ENCODE data around the gene SPATA1. TPM values are rescaled to one million over a fixed set of nuclear protein-coding genes. Genes with fewer than 3 reads are reported as not detected.

SPATA1 gene, protein sequence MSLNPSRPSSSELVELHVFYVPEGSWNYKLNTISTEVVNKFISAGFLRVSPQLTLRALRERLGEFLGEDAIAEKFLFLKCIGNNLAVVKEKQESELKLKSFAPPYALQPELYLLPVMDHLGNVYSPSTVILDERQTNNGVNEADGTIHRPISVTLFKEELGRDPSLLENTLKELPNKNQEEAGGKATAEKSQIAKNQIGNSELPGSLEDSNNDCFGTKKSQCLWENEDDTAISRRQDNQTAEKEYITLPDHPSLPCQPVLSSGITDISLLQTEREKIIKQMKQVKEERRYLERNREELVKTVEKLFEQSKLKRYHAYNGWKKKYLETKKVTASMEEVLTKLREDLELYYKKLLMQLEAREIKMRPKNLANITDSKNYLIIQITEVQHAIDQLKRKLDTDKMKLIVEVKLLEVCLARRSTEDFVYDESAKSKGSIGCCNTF
- 7.2 TPM in 1 of 2 replicates, not detected in the other for total RNA-seq

GRCh38 chr1:84506002-84506728 is at the start of gene SPATA1, which contains the start of gene GNG5:
Gene SPATA1 (plus strand): TSS chr1:84506386. CDS start chr1:84516360, 9,974 bp downstream.
Gene GNG5 (minus strand): TSS chr1:84506581. CDS start chr1:84506091, 490 bp downstream.
- peak; percentile 61 for DNase-seq (ENCODE audit: extremely low read depth, low read depth, low spot score)

DNA sequence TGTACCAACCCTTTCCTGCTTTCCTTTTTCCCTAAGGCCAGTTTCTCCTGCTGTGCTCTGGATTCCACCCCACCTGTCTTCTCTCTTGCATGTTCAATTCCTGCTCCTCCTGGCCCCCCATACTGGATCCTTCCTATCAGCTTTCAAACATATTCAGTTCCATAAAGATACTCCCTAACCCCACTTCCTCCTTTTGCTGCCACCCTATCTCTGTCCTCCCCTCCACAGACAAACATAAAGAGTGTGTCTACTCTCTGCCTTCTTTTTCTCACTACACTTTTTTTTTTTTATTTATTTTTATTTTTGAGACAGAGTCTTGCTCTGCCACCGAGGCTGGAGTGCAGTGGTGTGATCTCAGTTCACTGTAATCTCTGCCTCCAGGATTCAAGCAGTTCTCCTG is 44.1 kb upstream of the SPATA1 start:
- no peak for DNase-seq (ENCODE audit: extremely low read depth, low read depth, low spot score)

- DNase-seq (ENCODE audit: extremely low read depth, low read depth, low spot score) = no peak
These were observed 38.9 kb upstream of the SPATA1 start for GRCh38 chr1:84467298-84467697.

DNA sequence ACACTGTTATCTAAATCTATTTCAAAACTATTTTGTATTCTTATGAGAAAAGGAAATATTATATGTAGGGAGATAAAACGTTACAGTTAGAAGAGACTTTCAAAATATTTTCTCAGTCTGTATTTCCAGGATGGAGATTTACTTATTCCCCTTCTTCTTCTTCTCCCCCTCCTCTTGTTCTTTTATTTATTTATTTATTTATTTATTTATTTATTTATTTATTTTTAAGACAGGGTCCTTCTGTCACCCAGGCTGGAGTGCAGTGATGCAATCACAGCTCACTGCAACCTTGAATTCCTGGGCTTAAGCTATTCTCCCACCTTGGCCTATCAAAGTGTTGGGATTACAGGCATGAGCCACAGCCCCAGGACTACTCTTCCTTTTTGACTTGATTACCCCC is 30.0 kb upstream of the SPATA1 start:
- no peak for DNase-seq (ENCODE audit: extremely low read depth, low read depth, low spot score)

DNA sequence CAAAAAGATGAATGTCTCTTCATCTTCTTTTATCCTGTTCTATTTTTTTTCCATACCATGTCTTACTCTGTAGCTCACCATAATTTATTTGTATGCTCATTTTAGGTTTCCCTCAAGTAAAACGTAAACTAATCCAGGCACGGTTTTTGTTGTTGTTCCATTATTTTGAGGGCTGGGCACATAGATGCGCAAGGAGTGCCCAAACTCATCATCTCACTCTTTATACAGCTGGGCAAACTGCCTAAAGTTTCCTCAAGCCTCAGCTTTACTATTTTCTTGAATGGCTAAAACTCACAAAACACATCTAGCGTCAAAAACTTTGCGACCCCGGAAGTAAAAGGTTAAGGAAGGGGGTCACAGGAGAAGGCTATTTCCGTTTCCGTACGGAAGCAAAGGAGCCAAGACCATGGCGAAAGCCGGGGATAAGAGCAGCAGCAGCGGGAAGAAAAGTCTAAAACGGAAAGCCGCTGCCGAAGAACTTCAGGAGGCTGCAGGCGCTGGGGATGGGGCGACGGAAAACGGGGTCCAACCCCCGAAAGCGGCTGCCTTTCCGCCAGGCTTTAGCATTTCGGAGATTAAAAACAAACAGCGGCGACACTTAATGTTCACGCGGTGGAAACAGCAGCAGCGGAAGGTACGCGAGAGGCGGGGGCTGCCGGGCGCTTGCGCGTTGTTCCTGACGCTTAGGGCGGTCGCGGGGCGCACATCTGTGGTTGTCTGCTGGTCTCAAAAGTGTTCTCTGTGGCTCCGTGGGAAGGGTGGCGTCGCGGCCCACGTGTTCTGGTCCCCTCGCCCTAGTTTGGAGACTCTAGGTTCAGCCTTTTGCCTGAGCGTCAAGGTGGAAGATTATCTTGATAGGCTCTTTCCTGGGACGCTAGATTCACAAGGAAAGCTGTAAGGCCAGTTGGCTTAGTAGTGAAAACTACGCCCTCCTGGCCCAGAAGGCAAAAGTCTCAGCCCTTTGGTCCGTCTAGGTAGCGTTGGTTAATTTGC is 27.0 kb upstream of the SPATA1 start, which contains the start of gene RPF1:
Gene RPF1 (plus strand): TSS at position 391 of the 993 bp plus-strand sequence. CDS start 16 bp downstream, at position 407.
- peak; percentile 69 for DNase-seq (ENCODE audit: extremely low read depth, low read depth, low spot score)

GRCh38 chr1:84479998-84480397 is 26.2 kb upstream of the SPATA1 start:
- DNase-seq (ENCODE audit: extremely low read depth, low read depth, low spot score) = no peak

GRCh38 chr1:84480650-84481049 is 25.5 kb upstream of the SPATA1 start:
- DNase-seq (ENCODE audit: extremely low read depth, low read depth, low spot score) = no peak

- no peak for DNase-seq (ENCODE audit: extremely low read depth, low read depth, low spot score)
These were observed 24.9 kb upstream of the SPATA1 start for GRCh38 chr1:84481317-84481716.

DNA sequence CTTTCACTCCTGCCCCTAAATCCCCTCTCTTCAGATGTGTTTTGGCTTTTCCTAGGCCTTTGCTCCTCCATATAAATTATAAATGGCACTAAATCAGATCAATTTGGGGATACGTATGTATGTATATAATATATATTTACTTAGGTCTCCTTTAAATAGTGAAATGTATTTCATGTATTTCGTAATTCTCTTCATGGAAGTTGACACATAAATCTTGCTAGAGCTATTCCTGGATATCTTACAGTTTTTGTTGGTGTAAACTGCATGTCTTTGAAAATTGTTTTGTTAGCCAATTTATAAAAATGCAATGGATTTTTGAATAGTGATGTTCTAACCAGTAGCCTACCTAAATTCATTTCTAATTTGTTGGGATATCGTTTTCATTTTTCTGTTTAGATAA is 18.1 kb upstream of the SPATA1 start:
- no peak for DNase-seq (ENCODE audit: extremely low read depth, low read depth, low spot score)

- DNase-seq (ENCODE audit: extremely low read depth, low read depth, low spot score) = no peak
These were observed 16.4 kb upstream of the SPATA1 start for GRCh38 chr1:84489766-84490165.

DNA sequence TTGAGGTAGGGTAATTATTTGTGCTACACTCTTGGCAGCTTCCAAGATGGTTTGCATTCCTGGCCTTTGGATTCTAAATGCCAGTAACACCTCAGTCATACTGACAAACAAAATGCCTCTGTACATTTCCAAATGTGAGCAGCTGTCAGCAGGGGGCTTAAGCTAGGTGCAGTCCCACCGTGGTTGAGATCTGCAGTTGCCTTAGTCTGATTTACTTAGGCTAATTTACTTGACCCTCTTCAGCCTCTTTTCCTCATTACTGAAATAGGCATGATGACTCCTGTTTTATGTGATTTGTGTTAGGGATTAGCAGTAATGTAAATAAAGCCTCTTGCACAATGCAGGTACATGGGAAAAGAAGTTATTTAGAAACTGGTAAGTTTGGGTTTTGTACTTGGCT is 13.5 kb upstream of the SPATA1 start:
- DNase-seq (ENCODE audit: extremely low read depth, low read depth, low spot score) = no peak

- DNase-seq (ENCODE audit: extremely low read depth, low read depth, low spot score) = no peak
These were observed 12.4 kb upstream of the SPATA1 start for GRCh38 chr1:84493747-84494146.

- no peak for DNase-seq (ENCODE audit: extremely low read depth, low read depth, low spot score)
These were observed 9.7 kb upstream of the SPATA1 start for GRCh38 chr1:84496498-84496897.

DNA sequence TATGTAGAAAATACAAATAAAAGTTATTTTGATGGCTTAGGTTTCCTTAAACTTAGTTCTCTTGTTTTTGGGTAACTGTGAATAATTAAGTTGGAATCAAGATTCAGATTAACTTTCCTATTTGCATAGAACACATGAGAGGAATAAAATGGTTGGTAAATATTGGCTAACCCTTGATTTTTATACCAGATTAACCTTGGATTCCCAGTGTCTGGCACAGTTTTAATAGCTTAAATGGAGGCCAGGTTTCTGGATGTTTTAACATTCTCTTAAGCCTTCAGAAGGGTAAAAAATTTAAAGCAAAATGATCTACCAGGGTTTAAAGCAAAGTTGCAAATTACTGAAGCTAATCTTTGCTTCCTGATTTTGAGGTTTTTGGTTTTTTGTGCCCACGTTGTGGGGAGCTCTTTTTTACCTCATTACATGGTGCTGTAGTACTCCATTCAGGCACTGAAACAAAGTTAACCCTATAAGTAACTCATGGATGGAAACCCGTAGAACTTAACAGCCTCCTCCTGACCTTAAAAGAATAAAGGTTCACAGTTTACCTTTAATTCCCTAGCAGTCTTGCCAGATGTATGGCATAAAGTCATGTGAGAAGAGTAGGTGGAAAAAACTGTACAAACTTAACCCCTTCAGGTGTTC is 8.4 kb upstream of the SPATA1 start:
- no peak for DNase-seq (ENCODE audit: extremely low read depth, low read depth, low spot score)

- no peak for DNase-seq (ENCODE audit: extremely low read depth, low read depth, low spot score)
These were observed 3.3 kb upstream of the SPATA1 start for GRCh38 chr1:84502927-84503326.

DNA sequence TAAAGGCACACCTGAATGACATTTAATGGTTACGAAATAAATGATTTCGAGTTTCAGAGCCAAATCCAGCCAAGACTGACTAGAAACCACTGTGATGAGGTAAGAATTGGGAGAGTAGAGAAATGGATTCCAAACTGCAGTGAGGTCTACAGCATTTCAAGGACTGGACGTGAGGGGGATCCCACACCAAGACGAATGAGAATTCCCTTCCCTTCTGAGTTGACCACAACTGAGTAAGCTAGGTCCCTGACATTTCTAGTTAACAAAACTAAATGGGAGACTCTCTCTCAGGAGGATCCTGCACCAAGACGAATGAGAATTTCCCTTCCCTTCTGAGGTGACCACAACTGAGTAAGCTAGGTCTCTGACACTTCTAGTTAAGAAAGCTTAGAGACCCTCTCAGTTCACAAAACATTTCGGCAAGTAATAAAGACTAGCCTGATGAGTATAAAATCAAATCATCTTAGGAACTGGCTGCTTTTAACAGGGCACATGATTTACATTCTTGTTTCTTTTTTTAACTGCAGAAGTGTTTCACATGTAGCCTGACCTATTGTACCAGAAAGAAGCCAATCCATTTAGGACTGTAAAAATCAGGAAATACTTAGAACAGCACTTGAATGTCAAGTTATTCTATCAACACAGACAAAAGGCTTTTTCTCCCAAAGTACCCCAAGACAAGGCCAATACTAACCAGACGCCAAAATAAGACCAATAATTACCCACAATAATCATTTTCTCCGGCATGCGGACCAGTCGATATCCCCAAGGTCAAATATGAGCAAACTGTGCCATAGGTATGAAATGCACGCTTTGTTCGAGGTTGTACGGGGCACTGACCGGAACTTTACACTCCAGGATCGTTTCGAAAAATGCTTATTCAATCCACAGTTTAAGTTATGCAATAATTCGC is 1.4 kb upstream of the SPATA1 start:
- peak; percentile 7 for DNase-seq (ENCODE audit: extremely low read depth, low read depth, low spot score)

GRCh38 chr1:84505493-84506001 is 639 bp upstream of the SPATA1 start:
- DNase-seq (ENCODE audit: extremely low read depth, low read depth, low spot score) = no peak

DNA sequence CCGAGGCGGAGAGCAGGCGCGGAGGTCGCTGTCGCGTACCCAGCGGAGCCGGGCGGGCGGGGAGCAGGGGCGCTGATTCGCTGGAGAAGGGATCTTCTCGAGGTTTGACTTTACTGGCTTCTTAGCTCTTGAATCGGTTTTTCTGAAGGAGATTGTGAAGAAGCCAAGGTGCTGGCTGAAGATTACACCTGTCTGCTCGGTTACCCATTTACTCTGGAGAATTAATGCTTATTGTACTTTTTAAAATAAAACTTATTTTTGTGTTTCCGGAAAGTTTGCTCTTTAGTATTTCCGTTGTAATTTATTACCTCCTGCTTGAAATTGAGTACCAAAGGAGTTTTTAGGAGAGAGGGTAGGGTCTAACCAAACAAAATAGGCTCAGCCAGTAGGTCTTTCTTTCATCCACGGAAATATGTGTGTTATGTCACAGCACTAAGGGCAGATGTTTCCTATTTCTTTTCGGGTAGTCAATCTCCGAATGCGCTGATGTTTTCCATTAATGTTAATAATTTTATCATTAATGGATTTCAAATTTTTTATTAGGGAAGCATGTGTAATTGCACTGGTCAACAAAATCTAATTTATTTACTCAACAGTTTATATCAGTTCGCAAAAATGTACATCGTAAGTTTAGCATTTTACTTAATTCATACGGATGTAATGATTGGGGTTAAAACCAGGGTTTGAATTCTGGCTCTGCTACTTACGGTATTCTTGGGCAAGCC is 705 bp downstream of the SPATA1 start:
- DNase-seq (ENCODE audit: extremely low read depth, low read depth, low spot score) = peak; percentile 7

Measured in glomerular endothelial cell (primary cell).